ENCODE measurements around the gene LPCAT1.

Gene LPCAT1

GRCh38 chr5:1489754-1490153, 34.0 kb downstream of the LPCAT1 start:
- peaks cover 85% of the 10 kb centered on the region for H3K36me3 ChIP-seq (ENCODE audit: control insufficient read depth, insufficient read depth, low read length)
- no peaks in the 10 kb centered on the region for H3K4me1 ChIP-seq (ENCODE audit: control insufficient read depth, insufficient read depth, low read length)

GRCh38 chr5:1488882-1489680, 34.7 kb downstream of the LPCAT1 start:
- no peak overlapping the region for H3K4me3 ChIP-seq (ENCODE audit: low read depth, low read length)
- no peak overlapping the region for H3K9ac ChIP-seq (ENCODE audit: low read depth, low read length)
- H3K9me3 ChIP-seq (ENCODE audit: control insufficient read depth, insufficient read depth, low read length) = no peaks in the 10 kb centered on the region
- peaks cover 84% of the 10 kb centered on the region for H3K36me3 ChIP-seq (ENCODE audit: control insufficient read depth, insufficient read depth, low read length)
- no peaks in the 10 kb centered on the region for H3K4me1 ChIP-seq (ENCODE audit: control insufficient read depth, insufficient read depth, low read length)
- no peaks in the 10 kb centered on the region for H3K27me3 ChIP-seq (ENCODE audit: control insufficient read depth, insufficient read depth, low read length)

More at GRCh38 chr5:1489754-1490153, 34.0 kb downstream of the LPCAT1 start:
- Histone ChIP-seq H3K9me3 (ENCODE audit: control insufficient read depth, insufficient read depth, low read length) (no peaks in the 10 kb centered on the region), H3K27me3 (ENCODE audit: control insufficient read depth, insufficient read depth, low read length) (no peaks in the 10 kb centered on the region), H3K4me3 (ENCODE audit: low read depth, low read length) (no peak overlapping the region), H3K9ac (ENCODE audit: low read depth, low read length) (no peak overlapping the region)

GRCh38 chr5:1487079-1487764, 36.5 kb downstream of the LPCAT1 start:
- Histone ChIP-seq H3K9ac (ENCODE audit: low read depth, low read length) (no peak overlapping the region), H3K27me3 (ENCODE audit: control insufficient read depth, insufficient read depth, low read length) (no peaks in the 10 kb centered on the region), H3K4me1 (ENCODE audit: control insufficient read depth, insufficient read depth, low read length) (no peaks in the 10 kb centered on the region), H3K36me3 (ENCODE audit: control insufficient read depth, insufficient read depth, low read length) (peaks cover 80% of the 10 kb centered on the region), H3K9me3 (ENCODE audit: control insufficient read depth, insufficient read depth, low read length) (no peaks in the 10 kb centered on the region), H3K4me3 (ENCODE audit: low read depth, low read length) (no peak overlapping the region)

GRCh38 chr5:1486271-1486670, 37.5 kb downstream of the LPCAT1 start:
- Histone ChIP-seq H3K4me3 (ENCODE audit: low read depth, low read length) (no peak overlapping the region), H3K9me3 (ENCODE audit: control insufficient read depth, insufficient read depth, low read length) (no peaks in the 10 kb centered on the region), H3K27me3 (ENCODE audit: control insufficient read depth, insufficient read depth, low read length) (no peaks in the 10 kb centered on the region), H3K9ac (ENCODE audit: low read depth, low read length) (no peak overlapping the region), H3K36me3 (ENCODE audit: control insufficient read depth, insufficient read depth, low read length) (peaks cover 84% of the 10 kb centered on the region), H3K4me1 (ENCODE audit: control insufficient read depth, insufficient read depth, low read length) (no peaks in the 10 kb centered on the region)

GRCh38 chr5:1485579-1486118, 38.1 kb downstream of the LPCAT1 start:
- H3K27me3 ChIP-seq (ENCODE audit: control insufficient read depth, insufficient read depth, low read length) = no peaks in the 10 kb centered on the region
- H3K4me3 ChIP-seq (ENCODE audit: low read depth, low read length) = no peak overlapping the region
- H3K36me3 ChIP-seq (ENCODE audit: control insufficient read depth, insufficient read depth, low read length) = peaks cover 83% of the 10 kb centered on the region
- no peaks in the 10 kb centered on the region for H3K9me3 ChIP-seq (ENCODE audit: control insufficient read depth, insufficient read depth, low read length)
- H3K4me1 ChIP-seq (ENCODE audit: control insufficient read depth, insufficient read depth, low read length) = no peaks in the 10 kb centered on the region
- H3K9ac ChIP-seq (ENCODE audit: low read depth, low read length) = no peak overlapping the region

GRCh38 chr5:1484730-1485578, 38.8 kb downstream of the LPCAT1 start:
- Histone ChIP-seq H3K4me3 (ENCODE audit: low read depth, low read length) (no peak overlapping the region), H3K36me3 (ENCODE audit: control insufficient read depth, insufficient read depth, low read length) (peaks cover 80% of the 10 kb centered on the region), H3K4me1 (ENCODE audit: control insufficient read depth, insufficient read depth, low read length) (no peaks in the 10 kb centered on the region), H3K9ac (ENCODE audit: low read depth, low read length) (no peak overlapping the region), H3K9me3 (ENCODE audit: control insufficient read depth, insufficient read depth, low read length) (no peaks in the 10 kb centered on the region), H3K27me3 (ENCODE audit: control insufficient read depth, insufficient read depth, low read length) (no peaks in the 10 kb centered on the region)

GRCh38 chr5:1483856-1484729, 39.7 kb downstream of the LPCAT1 start:
- Histone ChIP-seq H3K36me3 (ENCODE audit: control insufficient read depth, insufficient read depth, low read length) (peaks cover 75% of the 10 kb centered on the region), H3K9ac (ENCODE audit: low read depth, low read length) (no peak overlapping the region)

GRCh38 chr5:1483064-1483463, 40.7 kb downstream of the LPCAT1 start:
- Histone ChIP-seq H3K36me3 (ENCODE audit: control insufficient read depth, insufficient read depth, low read length) (peaks cover 74% of the 10 kb centered on the region), H3K27me3 (ENCODE audit: control insufficient read depth, insufficient read depth, low read length) (no peaks in the 10 kb centered on the region), H3K9ac (ENCODE audit: low read depth, low read length) (no peak overlapping the region), H3K9me3 (ENCODE audit: control insufficient read depth, insufficient read depth, low read length) (no peaks in the 10 kb centered on the region), H3K4me1 (ENCODE audit: control insufficient read depth, insufficient read depth, low read length) (no peaks in the 10 kb centered on the region), H3K4me3 (ENCODE audit: low read depth, low read length) (no peak overlapping the region)

More at GRCh38 chr5:1483856-1484729, 39.7 kb downstream of the LPCAT1 start:
- H3K9me3 ChIP-seq (ENCODE audit: control insufficient read depth, insufficient read depth, low read length) = no peaks in the 10 kb centered on the region
- H3K4me1 ChIP-seq (ENCODE audit: control insufficient read depth, insufficient read depth, low read length) = no peaks in the 10 kb centered on the region
- no peaks in the 10 kb centered on the region for H3K27me3 ChIP-seq (ENCODE audit: control insufficient read depth, insufficient read depth, low read length)
- H3K4me3 ChIP-seq (ENCODE audit: low read depth, low read length) = no peak overlapping the region

GRCh38 chr5:1481959-1482331, 41.8 kb downstream of the LPCAT1 start:
- H3K4me1 ChIP-seq (ENCODE audit: control insufficient read depth, insufficient read depth, low read length) = no peaks in the 10 kb centered on the region
- H3K4me3 ChIP-seq (ENCODE audit: low read depth, low read length) = no peak overlapping the region
- no peak overlapping the region for H3K9ac ChIP-seq (ENCODE audit: low read depth, low read length)
- H3K36me3 ChIP-seq (ENCODE audit: control insufficient read depth, insufficient read depth, low read length) = peaks cover 73% of the 10 kb centered on the region
- no peaks in the 10 kb centered on the region for H3K9me3 ChIP-seq (ENCODE audit: control insufficient read depth, insufficient read depth, low read length)
- H3K27me3 ChIP-seq (ENCODE audit: control insufficient read depth, insufficient read depth, low read length) = no peaks in the 10 kb centered on the region

GRCh38 chr5:1481266-1481958, 42.3 kb downstream of the LPCAT1 start:
- no peaks in the 10 kb centered on the region for H3K4me1 ChIP-seq (ENCODE audit: control insufficient read depth, insufficient read depth, low read length)
- H3K36me3 ChIP-seq (ENCODE audit: control insufficient read depth, insufficient read depth, low read length) = peaks cover 74% of the 10 kb centered on the region
- H3K9me3 ChIP-seq (ENCODE audit: control insufficient read depth, insufficient read depth, low read length) = no peaks in the 10 kb centered on the region
- H3K4me3 ChIP-seq (ENCODE audit: low read depth, low read length) = no peak overlapping the region
- no peak overlapping the region for H3K9ac ChIP-seq (ENCODE audit: low read depth, low read length)
- H3K27me3 ChIP-seq (ENCODE audit: control insufficient read depth, insufficient read depth, low read length) = no peaks in the 10 kb centered on the region

All from iPS-15b (cell line).